Measurements from ENCODE around the gene BCAS3. TPM values are rescaled to one million over a fixed set of nuclear protein-coding genes. Genes with fewer than 3 reads are reported as not detected.

The BCAS3 gene
- total and polyA plus RNA-seq, 2 donors (not counting 1 experiment from before 2014, with no cell fraction given), result 13.9 to 73.4 TPM

DNA sequence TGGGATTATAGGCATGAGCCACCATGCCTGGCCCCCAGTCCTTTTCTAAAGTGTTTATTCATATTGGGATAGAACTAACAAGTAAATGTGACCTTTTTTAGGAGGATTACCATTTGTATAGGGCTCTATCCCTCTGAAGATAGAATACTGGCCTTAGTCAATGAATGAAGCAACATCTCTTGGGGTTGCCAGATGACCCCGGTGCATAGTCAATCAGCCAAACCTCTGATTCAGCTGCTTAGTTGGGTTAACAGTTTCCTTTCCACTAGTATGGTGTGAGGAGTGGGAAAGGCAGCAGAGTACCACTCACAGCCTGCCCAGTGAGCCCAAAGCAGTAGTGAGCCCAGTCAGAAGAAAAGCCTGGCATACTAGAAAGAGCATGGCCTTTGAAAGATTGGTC, 627.4 kb downstream of the BCAS3 start:
- Histone ChIP-seq H3K27ac (ENCODE audit: low read length in 2 of 2) (no peak overlapping the region), H4K20me1 (ENCODE audit: control insufficient read depth, insufficient read depth, low read length, poor library complexity, severe bottlenecking) (no peaks in the 10 kb centered on the region), H3K27me3 (replicated peaks in 1 of 4; ENCODE audit: control extremely low read depth in 1 of 4, control insufficient read depth in 3 of 4, insufficient read depth in 4 of 4, low read length in 3 of 4) (no peaks in the 10 kb centered on the region), H3K4me3 (ENCODE audit: control extremely low read depth in 1 of 5, extremely low read depth in 1 of 5, insufficient read depth in 1 of 5, low read depth in 2 of 5, low read length in 4 of 5) (no peak overlapping the region), H3K79me2 (ENCODE audit: control insufficient read depth, insufficient read depth, low read length) (no peaks in the 10 kb centered on the region), H3K9me3 (ENCODE audit: control extremely low read depth in 1 of 3, control insufficient read depth in 2 of 3, insufficient read depth in 1 of 3, low read length in 2 of 3) (no peaks in the 10 kb centered on the region), H3K36me3 (replicated peaks in 1 of 2; ENCODE audit: control extremely low read depth in 1 of 2, control insufficient read depth in 1 of 2, extremely low read depth in 1 of 2, insufficient read depth in 2 of 2, low read length in 1 of 2) (no peaks in the 10 kb centered on the region), H3K4me1 (ENCODE audit: control insufficient read depth in 2 of 2, insufficient read depth in 2 of 2, low read length in 2 of 2) (no peaks in the 10 kb centered on the region), H3K4me2 (replicated peaks; ENCODE audit: low read depth, low read length, poor library complexity, severe bottlenecking) (no peak overlapping the region), H2AFZ (ENCODE audit: insufficient read depth, low read depth, low read length, poor library complexity, severe bottlenecking) (no peak overlapping the region), H3K9ac (ENCODE audit: low read length) (no peak overlapping the region)
- intact Hi-C loops (cut with micrococcal nuclease), result no loop called here
- Mint-ChIP-seq H3K9me3 (ENCODE audit: insufficient read depth) (no peaks in the 10 kb centered on the region), H3K27ac (no peak overlapping the region), H3K27me3 (no peaks in the 10 kb centered on the region), H3K4me1 (no peaks in the 10 kb centered on the region), H3K4me3 (no peak overlapping the region)
- TF ChIP-seq EZH2 (IDR thresholded peaks at IDR 0.05; ENCODE audit: borderline replicate concordance, insufficient read depth, low read depth, low read length, poor library complexity, severe bottlenecking), result no peak
- TF ChIP-seq, protein P1, sequence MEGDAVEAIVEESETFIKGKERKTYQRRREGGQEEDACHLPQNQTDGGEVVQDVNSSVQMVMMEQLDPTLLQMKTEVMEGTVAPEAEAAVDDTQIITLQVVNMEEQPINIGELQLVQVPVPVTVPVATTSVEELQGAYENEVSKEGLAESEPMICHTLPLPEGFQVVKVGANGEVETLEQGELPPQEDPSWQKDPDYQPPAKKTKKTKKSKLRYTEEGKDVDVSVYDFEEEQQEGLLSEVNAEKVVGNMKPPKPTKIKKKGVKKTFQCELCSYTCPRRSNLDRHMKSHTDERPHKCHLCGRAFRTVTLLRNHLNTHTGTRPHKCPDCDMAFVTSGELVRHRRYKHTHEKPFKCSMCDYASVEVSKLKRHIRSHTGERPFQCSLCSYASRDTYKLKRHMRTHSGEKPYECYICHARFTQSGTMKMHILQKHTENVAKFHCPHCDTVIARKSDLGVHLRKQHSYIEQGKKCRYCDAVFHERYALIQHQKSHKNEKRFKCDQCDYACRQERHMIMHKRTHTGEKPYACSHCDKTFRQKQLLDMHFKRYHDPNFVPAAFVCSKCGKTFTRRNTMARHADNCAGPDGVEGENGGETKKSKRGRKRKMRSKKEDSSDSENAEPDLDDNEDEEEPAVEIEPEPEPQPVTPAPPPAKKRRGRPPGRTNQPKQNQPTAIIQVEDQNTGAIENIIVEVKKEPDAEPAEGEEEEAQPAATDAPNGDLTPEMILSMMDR (IDR thresholded peaks at IDR 0.05), result no peak
- ATAC-seq (ENCODE audit: low read depth) (no peak), DNase-seq (no peak)
- ChIA-PET POLR2A (no interaction called here), CTCF (interaction anchor here (0.6 kb wide), 1 partner anchor 15 kb away, joined by 3 read pairs; no protein-coding TSS in a partner anchor)
- WGBS (ENCODE audit: insufficient coverage), result 83% methylated on average over 1 of the region's 1 CpG

DNA sequence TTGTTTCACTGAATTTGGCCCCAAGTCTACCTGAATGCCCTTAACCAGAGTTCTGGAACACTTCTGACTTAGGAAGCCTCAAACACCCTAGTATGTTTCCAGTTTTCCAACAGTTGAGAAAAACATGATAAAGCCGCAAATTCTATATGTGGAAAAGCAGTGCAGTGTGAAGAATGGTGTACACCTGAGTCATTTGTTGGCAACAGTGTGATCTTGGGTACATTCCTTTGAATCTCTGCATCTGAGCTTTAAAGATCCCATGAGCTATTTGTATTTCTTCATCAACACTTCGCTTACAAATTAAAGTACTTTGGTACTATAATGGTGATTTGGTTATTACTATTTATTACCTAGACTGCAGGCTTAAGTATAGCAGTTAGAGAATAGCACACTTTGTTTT, 628.4 kb downstream of the BCAS3 start:
- H3K27ac ChIP-seq (ENCODE audit: low read length in 2 of 2), result no peak overlapping the region
- H2AFZ ChIP-seq (ENCODE audit: insufficient read depth, low read depth, low read length, poor library complexity, severe bottlenecking), result no peak overlapping the region
- Mint-ChIP-seq H3K4me3 (no peak overlapping the region), H3K4me1 (no peaks in the 10 kb centered on the region), H3K9me3 (ENCODE audit: insufficient read depth) (no peaks in the 10 kb centered on the region), H3K27me3 (no peaks in the 10 kb centered on the region), H3K27ac (no peak overlapping the region)
- H3K27me3 ChIP-seq (replicated peaks in 1 of 4; ENCODE audit: control extremely low read depth in 1 of 4, control insufficient read depth in 3 of 4, insufficient read depth in 4 of 4, low read length in 3 of 4), result no peaks in the 10 kb centered on the region
- no peak overlapping the region for H3K4me3 ChIP-seq (ENCODE audit: control extremely low read depth in 1 of 5, extremely low read depth in 1 of 5, insufficient read depth in 1 of 5, low read depth in 2 of 5, low read length in 4 of 5)
- CTCF ChIA-PET, result no interaction called here
- H4K20me1 ChIP-seq (ENCODE audit: control insufficient read depth, insufficient read depth, low read length, poor library complexity, severe bottlenecking), result no peaks in the 10 kb centered on the region
- TF ChIP-seq, protein P1 (IDR thresholded peaks at IDR 0.05), result no peak
- no peak for TF ChIP-seq EZH2 (IDR thresholded peaks at IDR 0.05; ENCODE audit: borderline replicate concordance, insufficient read depth, low read depth, low read length, poor library complexity, severe bottlenecking)
- no peak overlapping the region for H3K4me2 ChIP-seq (replicated peaks; ENCODE audit: low read depth, low read length, poor library complexity, severe bottlenecking)
- POLR2A ChIA-PET, result no interaction called here
- intact Hi-C loops (cut with micrococcal nuclease), result no loop called here
- H3K36me3 ChIP-seq (replicated peaks in 1 of 2; ENCODE audit: control extremely low read depth in 1 of 2, control insufficient read depth in 1 of 2, extremely low read depth in 1 of 2, insufficient read depth in 2 of 2, low read length in 1 of 2), result no peaks in the 10 kb centered on the region
- H3K4me1 ChIP-seq (ENCODE audit: control insufficient read depth in 2 of 2, insufficient read depth in 2 of 2, low read length in 2 of 2), result no peaks in the 10 kb centered on the region
- no peak for DNase-seq
- ATAC-seq (ENCODE audit: low read depth), result no peak
- H3K9me3 ChIP-seq (ENCODE audit: control extremely low read depth in 1 of 3, control insufficient read depth in 2 of 3, insufficient read depth in 1 of 3, low read length in 2 of 3), result no peaks in the 10 kb centered on the region
- no peaks in the 10 kb centered on the region for H3K79me2 ChIP-seq (ENCODE audit: control insufficient read depth, insufficient read depth, low read length)
- H3K9ac ChIP-seq (ENCODE audit: low read length), result no peak overlapping the region
- WGBS (ENCODE audit: insufficient coverage), result no CpG with 5 or more reads among the region's 2 CpGs
